Testis (tissue), 2 donors: Measurements from ENCODE around the gene ABHD4.

Source experiments
- CTCF ChIP-seq, 3 experiments: fragments of 450-650 bp in 2 of 3; fragments of 200-600 bp in 1 of 3; sonication (generic) in 1 of 3; IDR thresholded peaks; one replicate each; pipeline ENCODE4 v1.5.1; 2016 to 2019; ENCODE audit warnings: antibody characterized with exemption in 3 of 3, mild to moderate bottlenecking in 2 of 3, moderate library complexity in 1 of 3
- POLR2A ChIP-seq: fragments of 450-650 bp; IDR thresholded peaks from one replicate; pipeline ENCODE4 v1.6.1; 2017; ENCODE audit warnings: antibody characterized with exemption, mild to moderate bottlenecking, moderate library complexity

DNA sequence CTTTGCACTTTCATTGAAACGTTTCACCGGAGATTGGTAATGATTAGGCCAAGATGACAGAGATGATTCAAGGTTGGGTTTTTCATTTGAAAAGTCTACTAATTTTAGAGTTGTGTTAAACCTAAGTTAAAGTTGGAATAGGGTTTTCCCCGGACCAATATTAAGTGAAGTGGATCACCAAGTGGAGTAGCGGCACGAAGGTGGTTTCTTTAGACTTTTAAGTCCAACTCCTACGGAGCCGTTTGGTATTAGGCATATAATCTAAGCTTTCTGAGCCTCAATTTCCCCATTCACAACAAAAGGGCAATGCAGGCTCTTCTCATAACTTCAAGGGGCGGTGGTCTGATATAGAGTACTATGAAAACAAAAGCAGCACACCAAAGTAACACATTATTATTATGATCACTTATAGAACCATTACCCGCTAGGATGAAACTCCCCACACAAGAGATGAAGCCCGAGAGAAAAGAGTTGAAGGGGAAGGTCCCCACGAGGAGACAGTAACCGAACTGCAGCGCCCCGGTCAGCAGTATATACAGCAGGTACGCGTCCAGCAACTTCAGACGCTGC, 9.5 kb upstream of the ABHD4 start:
- TF ChIP-seq CTCF (IDR thresholded peaks at IDR 0.05) (no peak), POLR2A (no peak)
